COLO829 (cell line): ENCODE measurements around the gene NOS1AP.
A peak's percentile ranks its signal among the peaks of the same experiment; 100 is the strongest.
"Not testable (repeated sequence)": the region's sequence is repeated elsewhere in the genome, so short reads cannot be mapped to it uniquely, and the experiment has no call there.

Experiments used
- DNase-seq: peaks from one replicate; pipeline ENCODE4 v3.0.0; 2012; ENCODE audit warnings: low spot score

NOS1AP gene

DNA sequence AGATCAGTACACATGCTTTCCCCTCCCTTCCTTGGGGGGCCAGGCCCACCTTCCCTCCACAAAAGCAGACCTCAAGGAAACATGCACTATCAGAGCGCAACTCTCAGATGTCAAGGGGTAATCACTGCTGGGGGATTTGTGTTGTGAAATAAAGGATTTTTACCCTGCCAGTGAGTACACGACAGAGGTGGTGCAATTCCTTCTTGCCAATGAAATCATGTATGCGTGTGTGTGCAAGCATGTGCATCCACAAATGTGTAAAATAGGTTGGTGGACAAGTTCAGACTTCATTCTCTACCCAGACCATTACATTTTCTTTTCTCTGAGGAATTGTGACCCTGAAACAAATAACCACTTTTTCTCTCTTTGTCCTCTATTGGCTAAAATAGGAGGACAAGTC lies 9.8 kb upstream of the NOS1AP start:
- DNase-seq = no peak

DNA sequence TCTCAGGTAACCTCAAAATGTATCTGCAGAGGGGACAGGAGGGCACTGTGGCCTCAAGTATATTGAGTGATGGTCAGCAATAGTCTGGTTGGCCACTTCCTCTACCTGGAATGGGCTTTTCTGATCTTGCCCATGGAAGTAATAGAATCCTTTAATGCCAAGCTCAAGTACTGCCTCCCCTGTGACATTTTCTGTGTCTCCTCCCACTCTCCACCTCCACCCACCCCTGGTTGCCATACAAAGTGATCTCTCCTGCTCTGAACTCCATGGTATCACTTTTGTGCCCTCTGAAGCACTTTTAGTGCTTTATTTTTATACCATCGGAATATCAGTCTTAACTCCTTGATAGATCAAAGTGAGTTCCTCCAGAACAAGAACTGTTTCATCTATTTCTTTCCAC lies 9.2 kb upstream of the NOS1AP start:
- DNase-seq = no peak

DNA sequence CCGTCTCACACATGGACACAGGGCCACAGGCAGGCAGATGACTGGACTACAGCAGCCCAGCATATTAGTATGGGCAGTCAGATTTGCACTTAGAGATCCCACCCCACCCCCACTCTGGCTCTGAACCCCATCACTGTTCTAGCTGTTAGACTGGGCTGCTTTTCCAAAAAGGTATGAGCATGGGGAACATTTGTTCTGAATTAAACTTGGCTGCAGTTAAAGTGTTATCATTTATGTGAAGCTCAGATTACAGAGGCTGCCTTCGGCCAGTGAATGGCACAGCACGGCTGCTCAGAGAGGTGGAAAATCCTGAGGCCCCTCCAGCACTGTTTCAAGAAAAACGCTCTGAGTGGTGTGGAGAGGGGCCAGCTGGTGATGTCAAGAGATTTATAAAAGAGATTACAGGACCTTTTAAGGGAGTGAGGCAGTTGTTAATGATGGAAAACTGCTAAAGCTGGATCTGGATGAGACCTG lies 6.9 kb upstream of the NOS1AP start:
- no peak for DNase-seq

DNA sequence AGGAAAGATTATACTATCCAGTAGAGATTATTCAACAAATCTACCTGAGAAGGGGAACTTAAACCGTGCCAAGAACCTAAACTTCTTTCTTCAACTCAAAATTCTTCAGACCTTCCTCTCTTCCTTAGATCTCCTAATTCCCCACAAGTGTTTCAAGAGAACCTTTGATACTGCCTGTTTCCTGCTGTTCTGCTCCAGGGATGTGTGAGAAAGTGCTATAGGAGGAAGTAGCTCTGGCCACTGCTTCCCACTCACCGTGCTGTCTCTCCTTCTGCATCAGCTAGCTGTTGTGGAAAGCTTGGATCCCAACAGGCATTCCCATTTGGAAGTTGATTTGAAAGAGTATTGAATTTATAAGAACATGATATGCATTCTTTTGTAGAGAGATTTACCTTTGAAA lies 4.5 kb upstream of the NOS1AP start:
- DNase-seq = no peak

DNA sequence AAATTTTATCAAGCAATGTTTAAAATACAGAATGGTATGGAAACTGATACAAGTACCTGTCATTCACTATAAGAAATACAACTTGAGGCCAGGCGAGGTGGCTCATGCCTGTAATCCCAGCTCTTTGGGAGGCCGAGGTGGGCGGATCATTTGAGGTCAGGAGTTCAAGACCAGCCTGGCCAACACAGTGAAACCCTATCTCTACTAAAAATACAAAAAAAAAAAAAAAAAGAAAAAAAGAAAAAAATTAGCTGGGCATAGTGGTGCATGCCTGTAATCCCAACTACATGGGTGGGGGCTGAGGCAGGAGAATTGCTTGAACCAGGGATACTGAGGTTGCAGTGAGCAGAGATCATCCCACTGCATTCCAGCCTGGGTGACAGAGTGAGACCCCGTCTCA lies 2.7 kb upstream of the NOS1AP start:
- not testable (repeated sequence) for DNase-seq

DNA sequence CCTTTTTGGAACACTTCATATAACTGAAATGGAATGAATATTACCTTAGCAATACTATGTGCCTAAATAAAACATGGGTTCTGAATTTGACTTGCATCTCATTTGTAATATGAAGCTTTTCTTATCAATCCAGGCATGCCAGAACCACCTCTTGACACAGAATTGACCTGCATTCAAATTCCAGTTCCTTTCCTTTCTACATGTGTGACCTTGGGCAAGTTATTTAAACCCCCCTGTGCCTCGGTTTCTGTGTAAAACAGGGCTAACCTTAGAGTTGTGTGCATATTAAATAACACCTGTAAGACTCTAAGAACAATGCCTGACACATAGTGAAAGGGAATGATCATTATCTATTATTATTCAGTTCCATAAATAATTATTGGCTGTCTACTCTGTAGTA lies 2.0 kb upstream of the NOS1AP start:
- no peak for DNase-seq

DNA sequence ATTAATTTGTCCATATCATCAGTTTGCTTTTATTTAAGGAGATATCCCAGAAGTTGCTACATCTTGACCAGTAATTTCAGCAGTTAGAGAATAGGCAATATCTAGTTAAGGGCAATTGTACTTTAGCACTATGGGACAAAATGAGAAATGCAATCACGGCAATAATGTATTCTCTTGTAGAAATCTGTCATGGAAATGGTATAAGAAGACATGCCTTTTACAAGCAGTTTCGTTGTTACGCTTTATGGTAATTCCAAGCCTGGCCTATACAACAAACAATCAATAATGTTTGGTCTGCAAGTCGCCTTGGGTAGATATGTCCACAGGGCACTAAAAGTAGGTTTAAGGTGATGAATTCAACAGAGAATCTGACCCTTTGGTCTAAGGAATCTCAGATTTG lies 1.2 kb upstream of the NOS1AP start:
- no peak for DNase-seq

DNA sequence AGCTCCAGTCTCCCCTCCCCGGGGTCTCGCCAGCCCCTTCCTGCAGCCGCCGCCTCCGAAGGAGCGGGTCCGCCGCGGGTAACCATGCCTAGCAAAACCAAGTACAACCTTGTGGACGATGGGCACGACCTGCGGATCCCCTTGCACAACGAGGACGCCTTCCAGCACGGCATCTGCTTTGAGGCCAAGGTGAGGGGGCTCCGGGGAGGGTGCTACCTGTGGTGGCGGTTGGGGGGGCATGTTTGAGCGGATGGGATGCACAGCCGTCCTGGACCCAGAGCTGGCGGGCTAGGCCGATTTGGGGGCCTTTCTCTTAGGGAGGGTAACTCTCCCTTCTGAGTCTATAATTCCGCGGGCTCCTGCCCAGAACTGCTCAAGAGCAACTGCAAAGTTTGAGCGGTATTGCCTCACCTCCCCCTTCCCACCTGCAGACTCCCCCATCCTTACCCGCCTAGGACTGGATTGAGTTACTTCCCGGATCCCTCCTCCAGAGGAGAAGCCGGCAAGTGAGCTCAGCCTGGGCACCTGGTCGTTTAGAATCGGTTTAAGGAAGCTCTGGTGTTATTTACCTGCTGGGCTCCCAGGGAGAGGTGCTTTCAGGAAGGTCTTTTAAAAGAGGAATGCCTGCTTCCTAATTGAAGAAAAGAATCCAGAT lies 730 bp downstream of the NOS1AP start:
- no peak for DNase-seq

DNA sequence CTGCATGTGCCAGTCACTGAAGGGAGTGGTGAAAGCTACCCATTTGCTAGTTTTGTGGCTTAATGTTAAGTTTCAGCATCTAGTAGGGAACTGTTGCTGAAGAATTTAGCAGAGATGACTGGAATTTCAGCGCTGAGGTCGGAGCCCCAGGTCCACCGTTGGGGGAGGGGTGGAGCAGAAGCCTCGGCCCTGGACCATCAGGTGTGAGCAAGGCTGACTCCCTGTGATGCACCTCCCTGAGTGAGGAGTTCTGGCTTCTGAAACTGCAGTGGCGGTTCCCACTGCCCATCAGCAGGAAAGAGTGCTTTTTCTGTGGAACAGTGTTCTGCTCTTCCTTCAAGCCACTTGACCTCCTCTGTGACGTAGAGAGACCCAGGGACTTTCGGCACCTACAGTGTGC lies 1.3 kb downstream of the NOS1AP start:
- no peak for DNase-seq

DNA sequence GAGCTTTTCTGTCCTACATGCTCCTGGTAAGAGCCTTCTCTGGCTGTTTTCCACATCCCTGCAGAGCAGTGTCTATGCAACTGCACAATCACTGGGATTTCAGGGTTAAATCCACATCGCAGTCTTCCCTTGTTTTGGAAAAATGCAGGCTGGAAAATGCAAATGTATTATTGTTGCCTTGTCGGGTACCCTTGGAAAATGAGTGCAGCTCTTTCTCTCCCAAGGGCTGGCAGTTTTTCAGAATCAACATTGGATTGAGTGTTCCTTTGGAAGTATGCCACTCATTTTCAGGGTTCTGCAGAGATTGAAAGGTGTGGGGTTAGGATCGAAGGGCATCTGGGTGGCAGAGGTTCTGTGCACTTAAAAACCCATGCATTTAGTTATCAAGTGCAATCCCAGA lies 3.2 kb downstream of the NOS1AP start:
- DNase-seq = no peak

DNA sequence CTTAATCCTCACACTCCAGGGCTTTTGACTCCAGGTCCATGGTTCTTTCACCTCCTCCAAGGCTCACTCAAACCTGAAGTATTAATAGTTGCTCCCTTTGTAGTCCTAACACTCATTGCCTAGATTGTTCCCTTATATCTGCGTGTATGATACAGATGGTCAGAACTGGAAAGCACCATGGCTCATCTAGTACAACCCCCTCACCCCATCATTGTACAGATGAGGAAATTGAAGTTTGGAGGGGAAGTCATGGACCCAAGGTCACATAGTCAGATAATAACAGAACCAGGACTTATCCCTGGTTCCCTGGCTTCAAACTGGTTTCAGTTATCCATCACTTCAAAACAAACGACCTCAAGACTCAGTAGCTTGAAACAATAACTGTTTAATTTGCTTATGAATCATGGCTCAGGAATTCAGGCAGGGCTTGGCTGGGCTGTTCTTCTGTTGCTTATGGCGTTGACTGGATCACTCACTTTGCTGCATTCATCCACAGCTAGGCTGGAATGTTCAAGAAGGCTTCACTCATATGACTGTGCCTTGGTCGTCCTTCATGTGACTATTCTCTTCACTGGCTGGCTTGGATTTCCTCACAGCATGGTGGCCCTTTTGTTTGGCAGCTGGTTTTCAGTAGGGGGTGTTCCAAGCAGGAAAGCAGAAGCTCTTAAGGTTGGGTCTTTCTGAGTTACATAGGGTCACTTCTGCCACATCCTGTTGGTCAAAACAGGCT lies 5.0 kb downstream of the NOS1AP start:
- DNase-seq = peak; percentile 77

DNA sequence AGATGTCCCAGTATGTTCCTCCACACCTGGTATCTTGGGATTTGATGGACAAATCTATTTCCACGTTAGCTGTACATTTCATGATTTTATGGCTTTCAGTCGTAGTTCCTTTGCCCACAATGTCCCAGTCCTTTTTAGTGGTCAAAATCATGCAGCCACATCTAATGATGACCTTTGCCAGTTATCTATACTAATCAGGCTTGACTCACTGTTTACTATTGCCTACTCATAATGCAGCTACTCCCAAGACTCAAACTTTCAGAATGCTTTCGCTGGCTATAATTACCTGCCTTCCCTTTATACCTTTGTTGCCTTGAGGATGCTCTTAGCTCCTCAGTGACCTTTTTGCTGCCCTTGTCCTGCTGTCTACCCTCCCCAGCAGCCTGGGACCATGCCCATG lies 6.4 kb downstream of the NOS1AP start:
- no peak for DNase-seq

DNA sequence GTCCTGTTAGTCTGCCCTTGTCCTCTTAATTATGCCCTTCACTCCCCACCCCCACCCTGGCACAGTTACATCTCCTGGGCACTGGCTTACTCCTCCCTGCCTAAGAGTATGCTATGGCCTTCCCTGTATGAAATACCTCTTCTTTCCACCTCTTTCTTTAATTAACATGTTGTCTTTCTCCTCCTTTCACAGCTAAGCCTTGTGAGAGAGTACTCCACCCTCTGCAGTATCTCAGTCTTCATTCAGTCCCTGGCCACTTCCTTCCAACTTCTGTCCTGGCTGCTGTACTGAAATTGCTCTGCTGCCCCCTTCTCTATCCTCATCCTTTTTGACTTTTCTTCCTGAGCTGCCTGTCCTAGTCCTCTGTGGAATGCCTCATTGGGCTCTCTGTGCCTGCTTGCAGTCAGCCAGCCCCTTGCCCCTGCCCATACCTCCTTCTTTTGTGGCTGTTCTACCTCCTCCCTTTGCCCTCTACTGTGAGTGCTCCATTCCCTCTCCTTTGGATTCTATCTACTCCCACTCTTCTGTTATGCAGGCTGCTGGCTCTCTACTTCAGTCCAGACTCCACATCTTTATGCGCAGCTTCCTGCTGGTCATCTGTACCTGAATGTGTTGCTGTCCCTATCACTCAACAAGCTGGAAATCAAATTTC lies 8.3 kb downstream of the NOS1AP start:
- no peak for DNase-seq

DNA sequence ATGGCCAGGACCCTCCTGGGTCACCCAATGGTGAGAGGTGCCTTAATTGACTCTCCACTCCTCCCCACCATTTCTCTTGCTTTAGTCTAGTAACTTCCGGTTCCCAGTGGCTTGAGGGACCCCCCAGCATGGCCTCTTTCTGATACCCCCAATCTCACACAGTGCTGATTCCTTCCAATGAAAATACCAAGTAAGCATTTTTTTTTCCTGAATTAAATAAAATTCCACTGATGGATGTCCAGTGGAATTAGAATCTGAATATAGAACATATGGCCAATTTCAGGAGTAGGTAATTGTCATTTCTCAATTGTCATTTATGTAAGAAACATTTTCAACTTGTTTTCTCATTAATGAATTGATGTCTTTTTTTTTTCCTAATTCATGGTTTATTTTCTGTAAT lies 9.5 kb downstream of the NOS1AP start:
- DNase-seq = no peak

DNA sequence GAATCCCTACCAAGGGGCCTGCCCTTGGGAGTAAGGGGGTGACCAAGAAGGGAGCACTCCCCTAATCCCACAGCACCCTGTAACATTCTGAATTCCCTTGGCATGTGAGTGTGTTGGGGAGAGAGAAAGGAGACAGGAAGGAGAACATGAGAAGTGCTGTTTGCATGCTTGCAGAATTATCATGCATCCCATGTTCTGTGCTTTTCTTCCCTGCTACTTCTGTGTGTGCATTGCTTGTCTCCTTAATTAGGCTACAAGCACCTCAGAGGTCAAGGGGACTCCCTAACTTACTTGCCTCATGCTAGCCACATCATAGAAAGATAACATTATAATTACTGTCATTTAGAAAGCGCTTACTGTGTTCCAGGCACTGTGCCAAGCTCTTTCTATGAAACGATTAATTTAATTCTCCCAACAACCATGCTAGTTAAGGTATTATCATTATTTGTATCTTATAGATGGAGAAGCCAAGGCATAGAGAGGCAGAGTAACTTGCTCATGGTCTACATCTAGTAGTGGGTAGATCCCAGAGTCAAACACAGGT lies 11.1 kb downstream of the NOS1AP start:
- DNase-seq = no peak

DNA sequence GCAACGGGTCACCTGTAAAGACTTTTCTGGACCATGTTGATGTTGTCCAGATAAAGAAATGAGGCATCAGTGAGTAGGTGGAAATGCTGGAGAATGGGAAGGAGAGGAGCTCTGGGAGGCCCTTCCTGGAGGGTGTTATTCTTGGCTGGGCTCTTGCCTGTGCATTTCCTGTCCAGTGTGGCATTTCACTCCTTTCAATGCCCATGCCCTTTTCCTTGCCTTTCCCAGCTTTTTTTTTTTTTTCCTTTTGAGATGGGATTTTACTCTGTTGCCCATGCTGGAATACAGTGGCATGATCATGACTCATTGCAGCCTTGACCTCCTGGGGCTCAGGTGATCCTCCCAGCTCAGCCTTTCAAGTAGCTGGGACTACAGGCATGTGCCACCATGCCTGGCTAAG lies 11.8 kb downstream of the NOS1AP start:
- peak; percentile 91 for DNase-seq

DNA sequence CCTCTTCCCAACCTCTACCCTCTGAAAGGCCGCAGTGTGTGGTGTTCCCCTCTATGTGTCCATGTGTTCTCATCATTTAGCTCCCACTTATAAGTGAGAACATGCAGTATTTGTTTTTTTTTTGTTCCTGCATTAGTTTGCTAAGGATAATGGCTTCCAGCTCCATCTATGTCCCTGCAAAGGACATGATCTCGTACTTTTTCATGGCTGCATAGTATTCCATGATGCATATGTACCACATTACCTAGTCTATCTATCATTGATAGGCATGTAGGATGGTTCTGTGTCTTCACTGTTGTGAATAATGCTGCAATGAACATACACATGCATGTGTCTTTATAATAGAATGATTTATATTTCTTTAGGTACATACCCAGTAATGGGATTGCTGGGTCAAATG lies 12.6 kb downstream of the NOS1AP start:
- not testable (repeated sequence) for DNase-seq

DNA sequence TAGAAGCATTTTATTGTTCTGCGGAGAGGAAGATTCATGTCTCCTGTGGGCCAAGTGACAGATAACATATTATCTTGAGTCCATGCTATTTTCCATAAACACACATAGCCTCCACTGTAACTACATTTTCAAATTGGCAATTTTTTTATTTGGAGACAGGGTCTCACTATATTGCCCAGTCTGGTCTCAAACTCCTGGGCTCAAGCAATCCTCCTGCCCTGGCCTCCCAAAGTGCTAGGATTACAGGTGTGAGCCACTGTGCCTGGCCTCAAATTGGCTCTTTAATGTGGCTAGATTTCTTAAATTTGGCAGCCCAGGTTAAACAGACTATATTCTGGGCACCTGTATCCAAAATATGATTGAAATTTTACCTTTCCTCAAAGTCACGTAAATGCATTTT lies 13.8 kb downstream of the NOS1AP start:
- DNase-seq = no peak

DNA sequence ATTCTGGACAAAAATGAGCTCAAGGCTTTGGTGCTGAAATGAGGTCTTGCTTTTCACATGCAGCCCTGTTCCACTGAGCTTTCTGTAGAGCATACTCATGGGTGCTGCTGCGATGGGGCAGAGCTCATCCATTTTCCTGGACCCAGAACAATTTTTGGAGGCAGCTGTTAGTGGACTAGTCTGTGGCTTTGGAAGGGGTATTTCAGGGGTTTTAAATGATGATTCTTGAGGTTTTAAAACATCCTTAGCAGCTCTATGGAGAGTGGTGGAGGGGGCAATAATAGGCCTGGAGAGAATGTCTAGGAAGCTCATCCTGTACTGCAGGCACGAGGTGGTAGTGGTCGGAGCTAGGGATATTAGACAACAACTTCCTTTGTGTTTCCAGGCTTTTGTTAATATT lies 16.5 kb downstream of the NOS1AP start:
- DNase-seq = no peak

DNA sequence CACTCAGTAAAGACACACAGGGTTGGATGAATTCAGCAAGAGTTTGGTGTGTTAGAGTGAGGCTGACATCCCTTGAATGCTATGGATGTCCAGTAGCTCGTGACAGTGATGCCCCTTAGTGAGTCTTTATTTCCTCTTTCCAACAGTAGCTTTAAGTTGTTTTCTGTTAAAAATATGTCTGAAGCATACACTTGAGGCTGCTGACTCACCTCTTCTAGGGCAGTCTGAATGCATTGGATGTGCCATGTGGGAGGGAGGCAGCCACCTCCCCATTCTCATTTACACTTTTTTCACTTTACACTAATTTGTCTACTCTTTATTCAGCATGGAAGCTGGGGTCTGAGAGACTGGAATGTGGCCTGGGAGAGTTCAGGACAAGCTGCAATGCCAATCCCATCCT lies 17.6 kb downstream of the NOS1AP start:
- DNase-seq = peak; percentile 53

DNA sequence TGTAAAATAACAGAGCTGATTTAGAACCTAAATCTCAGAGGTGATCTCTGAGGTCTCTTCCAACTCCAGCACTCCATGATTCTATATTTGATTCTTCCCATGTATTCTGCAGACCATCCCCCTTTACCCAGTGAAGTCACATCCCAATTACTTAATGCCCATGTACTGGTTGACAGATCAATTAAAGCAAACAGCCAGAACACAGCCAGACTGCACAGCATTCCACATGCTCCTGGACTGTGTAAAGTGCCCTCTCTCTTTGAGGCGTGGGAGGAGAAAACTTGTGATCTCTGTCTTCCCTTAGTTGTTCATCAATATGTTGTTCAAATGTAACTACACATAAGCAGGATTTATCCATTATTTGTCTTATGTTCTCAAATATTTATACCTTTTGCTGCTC lies 18.1 kb downstream of the NOS1AP start:
- DNase-seq = no peak

DNA sequence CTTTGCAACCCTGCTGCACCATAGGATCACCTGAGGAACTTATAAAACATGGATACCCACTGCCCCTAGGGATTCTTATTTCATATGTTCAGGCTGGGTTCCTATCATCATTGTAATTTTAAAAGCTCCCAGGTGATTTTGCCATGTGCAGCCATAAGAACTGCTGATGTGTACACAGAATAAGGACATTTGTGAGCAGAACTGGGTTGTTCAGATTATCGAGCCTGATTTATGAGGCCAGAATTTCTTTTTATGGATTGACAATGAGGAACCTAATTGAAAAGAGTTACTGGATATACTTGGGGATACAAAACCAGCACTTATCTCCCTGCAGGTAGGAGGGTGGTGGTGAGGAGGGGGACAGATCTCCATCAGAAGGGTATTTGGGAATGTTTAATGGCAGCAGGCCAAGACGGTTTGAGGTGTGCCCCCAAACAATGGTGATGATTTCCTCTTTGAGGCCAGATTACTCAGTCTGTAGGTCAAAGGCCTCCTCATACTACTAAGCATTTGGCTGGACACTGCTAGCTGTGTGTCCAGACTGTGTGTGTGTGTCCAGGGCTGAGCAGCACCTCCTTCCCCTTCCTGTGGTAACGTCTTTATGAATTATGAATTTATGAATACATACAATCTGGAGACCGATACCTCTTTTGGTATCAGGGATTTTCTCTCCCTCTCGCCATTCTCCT lies 18.9 kb downstream of the NOS1AP start:
- no peak for DNase-seq

DNA sequence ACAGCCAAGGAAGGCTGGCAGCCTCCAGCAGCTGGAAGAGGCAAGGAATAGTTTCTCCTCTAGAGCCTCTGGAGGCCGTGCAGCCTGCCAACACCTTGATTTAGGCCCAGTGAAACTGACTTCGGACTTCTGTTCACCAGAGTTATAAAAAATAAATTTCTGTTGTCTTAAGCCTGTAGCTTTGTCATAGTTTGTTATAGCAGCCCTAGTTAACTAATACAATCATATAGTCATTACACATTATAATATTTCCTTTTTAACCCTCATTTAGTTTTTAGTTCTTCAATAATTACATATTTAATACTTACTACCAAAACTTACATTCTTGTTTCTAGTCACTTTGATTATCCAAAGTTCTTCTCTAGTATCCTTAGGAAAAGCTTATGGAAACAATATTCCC lies 20.3 kb downstream of the NOS1AP start:
- no peak for DNase-seq
